ENCODE data around the gene TLN1.
A peak's percentile ranks its signal among the peaks of the same experiment; 100 is the strongest.

Gene TLN1

GRCh38 chr9:35705372-35705771, 26.6 kb downstream of the TLN1 start:
- DNase-seq, result no peak

- DNase-seq, result no peak
These were observed 27.9 kb downstream of the TLN1 start for GRCh38 chr9:35703906-35704672.

DNA sequence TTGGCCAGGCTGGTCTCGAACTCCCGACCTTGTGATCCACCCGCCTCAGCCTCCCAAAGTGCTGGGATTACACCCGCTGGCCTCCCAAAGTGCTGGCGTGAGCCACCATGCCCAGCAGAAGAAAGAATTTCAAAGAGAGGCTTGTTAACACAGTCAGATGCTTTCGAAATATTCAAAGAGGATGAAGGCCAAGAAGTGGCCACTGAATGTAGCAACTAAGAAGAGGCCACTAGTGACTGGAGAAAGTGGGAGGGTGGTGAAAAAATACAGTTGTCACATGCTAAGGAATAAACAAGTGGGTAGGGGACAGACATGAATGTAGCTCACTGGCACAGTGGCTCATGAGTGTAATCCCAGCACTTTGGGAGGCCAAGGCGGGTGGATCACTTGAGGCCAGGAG, 29.3 kb downstream of the TLN1 start:
- peak; percentile 13 for DNase-seq

DNA sequence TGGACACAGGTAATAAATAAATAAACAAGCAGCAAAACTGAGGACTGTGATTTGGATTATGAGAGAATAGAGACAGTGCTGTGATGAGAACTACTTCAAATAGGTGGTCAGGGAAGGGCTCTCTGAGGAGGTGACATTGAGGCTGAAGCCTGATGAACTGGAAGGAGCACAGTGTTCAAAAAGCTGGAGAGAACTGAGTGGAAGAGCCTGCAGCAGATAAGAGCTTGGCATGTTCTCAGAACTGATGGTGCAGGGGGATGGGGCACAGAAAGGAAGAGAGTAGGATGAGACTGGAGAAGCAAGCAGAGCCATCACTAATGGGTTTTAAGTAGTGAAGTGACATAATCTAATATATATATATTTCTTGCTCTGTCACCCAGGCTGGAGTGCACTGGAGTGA, 31.1 kb downstream of the TLN1 start:
- no peak for DNase-seq

GRCh38 chr9:35700031-35700430, 32.0 kb downstream of the TLN1 start:
- DNase-seq, result no peak

- DNase-seq, result no peak
These were observed 33.8 kb downstream of the TLN1 start for GRCh38 chr9:35698231-35698630.

DNA sequence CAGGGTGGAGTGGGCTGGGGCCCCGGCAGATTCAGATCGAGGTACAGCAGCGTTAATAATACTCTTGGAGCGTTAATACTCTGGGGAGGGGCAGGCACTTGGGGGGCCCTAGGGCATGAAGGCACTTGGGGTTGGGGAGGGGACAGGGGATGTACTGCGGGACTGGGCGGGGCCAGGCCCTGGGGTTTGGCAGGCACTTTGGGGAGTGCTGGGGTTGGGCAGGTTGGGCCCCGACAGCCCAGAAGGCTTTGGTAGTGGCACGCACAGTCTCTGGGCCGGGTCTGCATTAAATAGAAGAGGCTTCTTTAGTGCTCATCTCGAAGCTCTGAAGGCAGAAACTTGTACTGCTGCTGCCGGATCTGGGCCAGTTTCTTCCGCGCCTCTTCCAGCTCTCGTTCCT, 34.5 kb downstream of the TLN1 start:
- DNase-seq, result no peak

- DNase-seq, result peak; percentile 47
These were observed 35.3 kb downstream of the TLN1 start for GRCh38 chr9:35696520-35697215.

GRCh38 chr9:35695943-35696401, 36.0 kb downstream of the TLN1 start:
- DNase-seq, result no peak

DNA sequence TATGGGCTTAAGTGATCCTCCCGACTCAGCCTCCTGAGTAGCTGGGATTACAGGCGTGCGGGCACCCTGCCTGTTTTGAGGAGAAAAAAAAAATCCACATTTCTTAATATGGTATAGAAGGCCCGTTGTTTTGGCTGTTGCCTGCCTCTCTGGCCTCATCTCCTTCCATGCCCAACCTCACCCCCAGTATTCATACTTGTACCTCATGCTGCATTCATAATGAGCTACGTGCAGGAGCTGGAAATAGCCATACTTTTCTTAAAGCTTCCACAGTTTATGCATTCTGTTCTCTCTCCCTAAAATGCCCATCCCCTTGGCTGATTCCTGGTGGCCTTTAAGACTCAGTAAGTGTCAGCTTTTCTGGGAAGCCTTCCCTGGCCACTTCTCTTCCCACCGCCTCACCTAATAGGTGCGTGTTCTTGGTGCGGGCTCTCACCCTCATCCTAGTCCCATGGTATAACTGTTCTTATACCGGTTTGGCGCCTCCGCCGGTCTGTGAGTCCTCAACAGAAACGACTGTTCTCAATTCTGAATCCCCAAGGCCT, 40.2 kb downstream of the TLN1 start:
- DNase-seq, result no peak

- peak; percentile 28 for DNase-seq
These were observed 40.7 kb downstream of the TLN1 start for GRCh38 chr9:35691334-35691650.

- DNase-seq, result peak; percentile 28
These were observed 41.2 kb downstream of the TLN1 start for GRCh38 chr9:35690614-35691333.

DNA sequence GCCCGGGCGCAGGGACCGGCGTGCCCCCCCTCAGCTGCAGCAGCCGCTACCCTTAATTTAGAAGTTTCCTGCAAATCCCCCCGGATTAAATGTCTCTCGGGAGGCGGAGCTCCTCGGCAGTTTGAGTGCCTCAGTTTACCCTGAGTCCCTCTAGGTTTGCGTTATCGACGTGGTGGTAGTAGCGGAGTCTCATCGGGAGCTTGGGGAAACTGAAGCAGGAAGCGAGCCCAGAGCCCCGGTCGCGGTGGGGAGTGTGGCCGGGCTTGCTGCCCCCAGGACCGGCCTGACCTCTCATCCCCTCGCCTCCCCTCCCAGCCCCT, 41.7 kb downstream of the TLN1 start:
- no peak for DNase-seq

- DNase-seq, result no peak
These were observed 42.3 kb downstream of the TLN1 start, which contains the start of gene TPM2 for GRCh38 chr9:35689542-35690293. Gene TPM2 (minus strand): TSS chr9:35689925. CDS start chr9:35689817, 108 bp downstream.

DNA sequence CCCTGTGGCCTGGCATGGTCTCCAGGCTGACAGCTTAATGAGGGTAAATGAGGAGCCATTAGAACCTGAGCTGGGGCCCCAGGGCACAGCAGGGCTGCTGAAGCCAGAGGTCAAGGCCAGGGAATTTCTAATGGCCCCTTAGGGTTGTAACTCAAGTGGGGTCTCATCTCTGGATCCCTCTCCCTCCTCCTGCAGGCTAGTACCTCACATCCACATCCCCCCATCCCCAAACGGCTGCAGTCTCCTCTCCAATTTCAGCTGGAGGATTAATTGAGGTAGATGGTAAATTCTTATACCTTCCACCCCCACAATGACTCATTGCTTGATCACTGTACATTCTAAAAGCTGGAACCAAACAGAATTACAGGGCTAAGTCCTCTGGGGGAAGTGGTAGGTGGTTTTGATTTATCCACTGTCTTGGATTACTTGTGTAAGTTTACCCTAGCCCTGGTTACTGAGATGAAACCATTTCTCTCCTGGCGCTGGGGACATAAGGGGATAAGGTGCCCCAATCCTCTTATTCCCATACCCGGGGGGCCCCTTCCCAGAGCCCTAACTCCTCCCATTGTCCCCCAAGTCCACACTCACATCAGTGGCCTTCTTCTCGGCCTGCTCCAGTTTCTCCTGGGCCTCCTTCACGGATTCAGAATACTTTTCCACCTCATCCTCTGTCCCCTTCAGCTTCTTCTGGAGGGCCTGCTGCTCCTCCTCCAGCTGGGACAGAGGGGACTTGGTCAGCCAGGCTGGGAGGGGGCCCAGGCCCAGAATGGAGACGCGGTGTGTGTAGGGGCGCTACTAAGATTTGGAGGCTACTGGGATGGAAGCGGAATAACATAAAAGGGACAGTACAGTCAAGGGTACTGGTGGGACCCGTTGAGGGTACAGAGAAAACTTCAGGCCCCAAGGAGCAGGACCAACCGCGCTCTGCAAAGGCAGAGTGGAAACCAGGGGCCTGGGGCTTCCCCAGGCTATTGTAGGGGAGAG, 43.1 kb downstream of the TLN1 start:
- DNase-seq, result peak; percentile 49

GRCh38 chr9:35687972-35688557, 43.9 kb downstream of the TLN1 start:
- DNase-seq, result no peak

DNA sequence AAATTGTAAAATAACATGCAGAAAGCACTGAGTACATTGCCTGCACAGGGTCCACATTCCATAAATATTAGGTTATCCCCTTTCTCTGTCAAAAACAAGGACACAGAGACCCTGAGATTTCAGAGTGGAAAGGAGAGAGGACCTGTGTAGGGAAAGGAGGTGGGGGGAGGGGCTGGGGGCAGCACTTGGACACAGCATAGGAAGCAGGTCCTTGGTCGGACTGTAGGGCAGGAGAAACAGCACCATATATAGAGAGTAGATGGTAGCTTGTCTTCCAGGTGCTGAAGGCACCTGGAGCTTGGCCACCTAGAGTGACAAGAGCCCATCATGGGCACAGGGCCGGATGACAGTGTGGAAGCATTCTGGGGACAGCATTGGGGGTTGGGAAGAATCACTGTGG, 44.7 kb downstream of the TLN1 start:
- DNase-seq, result no peak

DNA sequence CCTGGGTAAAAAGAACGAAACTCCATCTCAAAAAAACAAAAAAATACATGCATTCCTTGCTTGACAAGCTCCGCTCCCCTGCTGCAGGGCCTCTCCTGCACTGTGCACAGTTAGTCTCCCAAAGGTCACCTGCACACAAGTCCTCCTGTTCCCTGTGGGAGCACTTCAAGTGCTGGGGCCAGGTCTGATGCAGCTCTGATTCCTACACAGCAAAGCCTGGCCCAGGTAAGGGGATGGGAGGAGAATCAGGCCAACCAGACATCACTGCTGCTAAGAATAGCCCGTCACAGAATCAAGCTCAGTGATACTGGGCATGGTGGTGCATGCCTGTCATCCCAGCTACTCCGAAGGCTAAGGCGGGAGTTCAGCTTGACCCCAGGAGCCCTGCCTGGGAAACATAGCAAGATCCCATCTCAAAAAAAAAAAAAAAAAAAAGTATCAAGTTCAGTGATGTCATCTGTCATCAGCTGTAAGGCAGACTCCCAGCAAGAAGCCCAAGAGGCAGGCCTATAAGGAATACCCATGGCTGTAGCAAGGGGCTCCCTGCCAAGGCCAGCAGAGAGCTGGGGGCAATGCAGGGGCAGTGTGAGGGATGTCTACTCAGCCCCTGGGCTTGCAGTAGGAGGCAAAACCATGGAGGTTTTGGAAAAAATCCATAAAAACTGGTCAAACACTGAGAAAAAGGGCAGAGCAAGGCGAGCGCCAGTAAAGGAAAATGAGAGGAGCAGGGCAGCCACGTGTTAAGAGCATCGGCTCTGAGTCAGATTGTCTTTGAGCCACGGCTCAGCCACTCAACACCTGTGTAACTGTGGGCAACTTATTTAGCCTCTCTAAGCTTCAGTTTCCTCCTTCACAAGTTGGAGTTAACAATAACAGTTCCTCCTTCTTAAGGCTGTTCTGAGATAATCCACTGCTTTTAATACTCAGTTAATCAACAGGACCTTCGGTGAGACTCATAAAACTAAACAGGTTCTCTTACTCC, 45.5 kb downstream of the TLN1 start:
- no peak for DNase-seq

GRCh38 chr9:35685506-35685905, 46.5 kb downstream of the TLN1 start:
- DNase-seq, result no peak

- no peak for DNase-seq
These were observed 47.1 kb downstream of the TLN1 start for GRCh38 chr9:35684921-35685320.
